Neural progenitor cell (in vitro differentiated cells): ENCODE measurements around the gene CELSR2. TPM values are rescaled to one million over a fixed set of nuclear protein-coding genes. Genes with fewer than 3 reads are reported as not detected.
"Not testable (repeated sequence)": the region's sequence is repeated elsewhere in the genome, so short reads cannot be mapped to it uniquely, and the experiment has no call there.

ENCODE experiments used
- DNase-seq: peaks from one replicate; pipeline ENCODE4 v3.0.0-alpha.2; 2016; ENCODE audit warnings: low spot score
- H2AFZ ChIP-seq: fragments of 200-600 bp; sonication (generic); replicated peaks from 2 replicates; pipeline ENCODE4 v1.6.1; 2016; ENCODE audit warnings: antibody characterized with exemption
- H3F3A ChIP-seq: fragments of 200-600 bp; sonication (generic); 2 replicates; pipeline ENCODE4 v1.6.1; 2016; ENCODE audit warnings: antibody characterized with exemption, low read depth
- H3K27ac ChIP-seq: fragments of 200-600 bp; sonication (generic); 2 replicates; pipeline ENCODE4 v1.5.1; 2016; ENCODE audit warnings: mild to moderate bottlenecking
- H3K27me3 ChIP-seq: fragments of 200-600 bp; sonication (generic); 2 replicates; pipeline ENCODE4 v1.6.1; 2016; ENCODE audit warnings: mild to moderate bottlenecking, moderate library complexity
- H3K36me3 ChIP-seq: fragments of 200-600 bp; sonication (generic); 2 replicates; pipeline ENCODE4 v1.5.1; 2016
- H3K4me1 ChIP-seq: fragments of 200-600 bp; sonication (generic); 2 replicates; pipeline ENCODE4 v1.6.1; 2016; ENCODE audit warnings: mixed run types
- H3K4me2 ChIP-seq: fragments of 200-600 bp; sonication (generic); 2 replicates; pipeline ENCODE4 v1.6.1; 2016
- H3K4me3 ChIP-seq: fragments of 200-600 bp; sonication (generic); 2 replicates; pipeline ENCODE4 v1.5.1; 2016
- H3K79me2 ChIP-seq: fragments of 200-600 bp; sonication (generic); 2 replicates; pipeline ENCODE4 v1.6.1; 2016; ENCODE audit warnings: low read depth
- H3K9ac ChIP-seq: fragments of 200-600 bp; sonication (generic); 2 replicates; pipeline ENCODE4 v1.6.1; 2016
- H3K9me3 ChIP-seq: fragments of 200-600 bp; sonication (generic); 2 replicates; pipeline ENCODE4 v1.5.1; 2016; ENCODE audit warnings: low read depth
- H4K20me1 ChIP-seq: fragments of 200-600 bp; sonication (generic); 2 replicates; pipeline ENCODE4 v1.6.1; 2016; ENCODE audit warnings: low read depth
- H3K27ac Mint-ChIP-seq: 3 replicates; pipeline ENCODE4 v1.8.0; 2021; ENCODE audit warnings: mixed read lengths
- H3K27me3 Mint-ChIP-seq: 2 replicates; pipeline ENCODE4 v1.8.0; 2022; ENCODE audit warnings: low read depth, mild to moderate bottlenecking, inconsistent platforms, moderate library complexity, mixed read lengths; ENCODE audit not compliant: insufficient read depth
- H3K36me3 Mint-ChIP-seq: 3 replicates; pipeline ENCODE4 v1.8.0; 2021; ENCODE audit warnings: mixed read lengths
- H3K4me1 Mint-ChIP-seq: 3 replicates; pipeline ENCODE4 v1.8.0; 2021; ENCODE audit warnings: mixed read lengths
- H3K4me3 Mint-ChIP-seq: 3 replicates; pipeline ENCODE4 v1.8.0; 2021; ENCODE audit warnings: mild to moderate bottlenecking, moderate library complexity, mixed read lengths
- H3K9me3 Mint-ChIP-seq: 3 replicates; pipeline ENCODE4 v1.8.0; 2020; ENCODE audit warnings: mixed read lengths
- CTCF ChIP-seq: fragments of 200-600 bp; sonication (generic); IDR thresholded peaks from 2 replicates; pipeline ENCODE4 v1.5.1; 2017; ENCODE audit warnings: antibody characterized with exemption, mild to moderate bottlenecking
- EZH2 ChIP-seq: fragments of 200-600 bp; sonication (generic); IDR thresholded peaks from 2 replicates; pipeline ENCODE4 v1.6.1; 2017; ENCODE audit warnings: antibody characterized with exemption, mild to moderate bottlenecking, moderate library complexity
- EZH2phosphoT487 ChIP-seq: fragments of 200-600 bp; sonication (generic); IDR thresholded peaks from 2 replicates; pipeline ENCODE4 v1.6.1; 2017; ENCODE audit warnings: antibody characterized with exemption
- total RNA-seq: library from RNA; depleted of rRNA; stranded (reverse); fragments of >200 nt; gene quantifications from 2 replicates; pipeline ENCODE4 v1.2.3, GENCODE V29; 2015; ENCODE audit warnings: low replicate concordance

The CELSR2 gene
- total RNA-seq, 1 donor from 2014 or later = 11.1 TPM

- Mint-ChIP-seq H3K4me1 (peaks cover 23% of the 10 kb centered on the region), H3K27me3 (no peaks in the 10 kb centered on the region), H3K9me3 (no peaks in the 10 kb centered on the region), H3K36me3 (peaks cover 16% of the 10 kb centered on the region), H3K27ac (no peak overlapping the region), H3K4me3 (no peak overlapping the region)
- H3K79me2 ChIP-seq = peaks cover 77% of the 10 kb centered on the region
- H3K27ac ChIP-seq = no peak overlapping the region
- no peaks in the 10 kb centered on the region for H3K9me3 ChIP-seq
- no peaks in the 10 kb centered on the region for H3K27me3 ChIP-seq
- peaks cover 8% of the 10 kb centered on the region for H3F3A ChIP-seq
- no peak overlapping the region for H3K4me2 ChIP-seq
- H2AFZ ChIP-seq = no peak overlapping the region
- no peak for DNase-seq
- H4K20me1 ChIP-seq = peaks cover 21% of the 10 kb centered on the region
- no peak overlapping the region for H3K9ac ChIP-seq
- peaks cover 13% of the 10 kb centered on the region for H3K4me1 ChIP-seq
- H3K4me3 ChIP-seq = no peak overlapping the region
- no peaks in the 10 kb centered on the region for H3K36me3 ChIP-seq
- TF ChIP-seq CTCF (no peak), EZH2 (no peak), EZH2phosphoT487 (no peak)
Measured at GRCh38 chr1:109216662-109217061, 32.7 kb upstream of the CELSR2 start.

GRCh38 chr1:109218516-109218915 is 30.8 kb upstream of the CELSR2 start:
- TF ChIP-seq EZH2phosphoT487 (no peak), CTCF (no peak), EZH2 (no peak)
- peaks cover 93% of the 10 kb centered on the region for H3K79me2 ChIP-seq
- no peaks in the 10 kb centered on the region for H3K9me3 ChIP-seq
- H3K4me1 ChIP-seq = peaks cover 8% of the 10 kb centered on the region
- H4K20me1 ChIP-seq = peaks cover 21% of the 10 kb centered on the region
- Mint-ChIP-seq H3K27me3 (no peaks in the 10 kb centered on the region), H3K36me3 (peaks cover 22% of the 10 kb centered on the region), H3K9me3 (no peaks in the 10 kb centered on the region), H3K4me1 (peaks cover 19% of the 10 kb centered on the region), H3K4me3 (no peak overlapping the region), H3K27ac (no peak overlapping the region)
- no peak for DNase-seq
- no peak overlapping the region for H3K9ac ChIP-seq
- no peak overlapping the region for H2AFZ ChIP-seq
- H3K27me3 ChIP-seq = no peaks in the 10 kb centered on the region
- H3K27ac ChIP-seq = no peak overlapping the region
- H3K4me3 ChIP-seq = no peak overlapping the region
- H3K4me2 ChIP-seq = no peak overlapping the region
- H3F3A ChIP-seq = peaks cover 4% of the 10 kb centered on the region
- peaks cover 5% of the 10 kb centered on the region for H3K36me3 ChIP-seq

- H3K27ac Mint-ChIP-seq, H3K27ac ChIP-seq, H3K9ac ChIP-seq, H3K4me1 ChIP-seq, H3K9me3 ChIP-seq, H3K27me3 ChIP-seq, H3K36me3 ChIP-seq, H3K27me3 Mint-ChIP-seq, DNase-seq, H3K4me3 ChIP-seq, H3F3A ChIP-seq, H2AFZ ChIP-seq, H3K9me3 Mint-ChIP-seq, H3K4me2 ChIP-seq: not testable (repeated sequence)
- H3K79me2 ChIP-seq = peaks cover 94% of the 10 kb centered on the region
- Mint-ChIP-seq H3K4me3 (peak overlapping the region; percentile 22), H3K36me3 (peaks cover 22% of the 10 kb centered on the region), H3K4me1 (peaks cover 16% of the 10 kb centered on the region)
- H4K20me1 ChIP-seq = peaks cover 11% of the 10 kb centered on the region
Measured at GRCh38 chr1:109221201-109221600, 28.1 kb upstream of the CELSR2 start.

GRCh38 chr1:109225308-109225707 is 24.0 kb upstream of the CELSR2 start:
- no peak overlapping the region for H3K4me2 ChIP-seq
- Mint-ChIP-seq H3K27ac (peak overlapping the region; percentile 70), H3K36me3 (peaks cover 13% of the 10 kb centered on the region), H3K4me1 (peaks cover 42% of the 10 kb centered on the region), H3K9me3 (no peaks in the 10 kb centered on the region), H3K27me3 (peaks cover 2% of the 10 kb centered on the region), H3K4me3 (no peak overlapping the region)
- H3F3A ChIP-seq = peaks cover 40% of the 10 kb centered on the region
- no peaks in the 10 kb centered on the region for H3K27me3 ChIP-seq
- H3K4me3 ChIP-seq = no peak overlapping the region
- H3K79me2 ChIP-seq = peaks cover 67% of the 10 kb centered on the region
- H3K9ac ChIP-seq = no peak overlapping the region
- TF ChIP-seq EZH2 (no peak), EZH2phosphoT487 (no peak), CTCF (no peak)
- H3K36me3 ChIP-seq = peaks cover 5% of the 10 kb centered on the region
- H2AFZ ChIP-seq = no peak overlapping the region
- H3K4me1 ChIP-seq = peaks cover 27% of the 10 kb centered on the region
- DNase-seq = no peak
- H3K9me3 ChIP-seq = no peaks in the 10 kb centered on the region
- H3K27ac ChIP-seq = peak overlapping the region; percentile 9
- H4K20me1 ChIP-seq = peaks cover 8% of the 10 kb centered on the region
